Stimulated activated CD8-positive, alpha-beta memory T cell treated with anti-CD3 and anti-CD28 coated beads, Interleukin-2, amount 100 ng/mL, for 48 hours (primary cell): ENCODE measurements around the gene UTF1.
"Not testable (repeated sequence)": the region's sequence is repeated elsewhere in the genome, so short reads cannot be mapped to it uniquely, and the experiment has no call there.

Source experiments
- DNase-seq, 2 donors: peaks; one replicate each; pipeline ENCODE4 v3.0.0-alpha.2; 2020; ENCODE audit warnings: low read depth in 2 of 2

UTF1 gene

DNA sequence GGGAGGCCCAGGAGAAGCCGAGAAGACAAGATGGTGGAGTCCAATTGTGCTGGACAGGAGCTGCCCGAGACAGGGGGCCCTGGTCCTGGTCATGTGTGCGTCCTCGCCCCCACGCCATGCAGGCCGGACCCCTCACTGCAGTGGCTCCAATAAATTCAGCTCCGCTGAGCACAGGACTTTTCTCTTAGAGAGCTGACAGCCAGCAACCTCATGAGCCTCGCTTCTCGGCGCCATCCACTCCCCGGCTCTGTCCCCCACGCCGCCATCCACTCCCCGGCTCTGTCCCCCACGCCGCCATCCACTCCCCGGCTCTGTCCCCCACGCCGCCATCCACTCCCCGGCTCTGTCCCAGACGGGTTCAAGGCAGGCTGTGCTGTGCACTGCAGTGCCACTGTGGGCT, 2.8 kb upstream of the UTF1 start:
- no peak for DNase-seq

DNA sequence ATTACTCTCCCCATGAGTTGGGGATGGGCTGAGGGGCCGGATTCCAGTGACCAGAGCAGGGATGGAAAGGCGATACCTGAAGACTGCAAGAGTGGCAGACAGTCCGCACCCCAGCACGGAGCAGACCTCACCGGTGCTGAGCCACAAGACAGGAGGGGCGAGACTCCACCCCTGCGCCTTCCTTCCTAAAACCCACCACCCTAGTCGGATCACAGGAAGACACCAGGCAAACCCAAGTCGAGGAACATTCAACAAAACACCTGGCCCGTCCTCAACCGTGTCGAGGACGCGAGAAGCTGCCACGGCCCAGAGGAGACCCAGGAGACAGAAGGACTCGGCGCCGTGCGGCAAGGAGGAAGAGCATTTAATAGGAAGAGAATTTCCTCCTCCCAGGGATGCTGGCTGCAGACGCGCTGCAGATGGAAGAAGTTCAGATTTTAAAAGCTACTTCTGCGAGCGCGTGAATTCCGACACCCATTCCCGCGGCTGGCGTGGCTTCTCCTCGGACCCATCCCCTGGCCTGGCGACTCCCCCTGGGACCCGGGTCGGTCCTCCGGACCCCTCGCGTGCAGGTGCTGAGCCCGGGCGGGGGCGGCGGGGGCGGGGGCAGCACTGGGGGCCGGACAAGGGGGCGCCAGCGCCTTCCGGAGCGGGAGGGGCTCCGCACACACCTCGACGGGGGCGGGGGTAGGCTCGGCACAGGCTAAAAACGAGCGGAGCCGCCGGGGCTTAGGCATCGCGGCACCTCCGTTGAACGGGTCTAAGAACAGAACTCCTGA, 563 bp upstream of the UTF1 start:
- no peak for DNase-seq

DNA sequence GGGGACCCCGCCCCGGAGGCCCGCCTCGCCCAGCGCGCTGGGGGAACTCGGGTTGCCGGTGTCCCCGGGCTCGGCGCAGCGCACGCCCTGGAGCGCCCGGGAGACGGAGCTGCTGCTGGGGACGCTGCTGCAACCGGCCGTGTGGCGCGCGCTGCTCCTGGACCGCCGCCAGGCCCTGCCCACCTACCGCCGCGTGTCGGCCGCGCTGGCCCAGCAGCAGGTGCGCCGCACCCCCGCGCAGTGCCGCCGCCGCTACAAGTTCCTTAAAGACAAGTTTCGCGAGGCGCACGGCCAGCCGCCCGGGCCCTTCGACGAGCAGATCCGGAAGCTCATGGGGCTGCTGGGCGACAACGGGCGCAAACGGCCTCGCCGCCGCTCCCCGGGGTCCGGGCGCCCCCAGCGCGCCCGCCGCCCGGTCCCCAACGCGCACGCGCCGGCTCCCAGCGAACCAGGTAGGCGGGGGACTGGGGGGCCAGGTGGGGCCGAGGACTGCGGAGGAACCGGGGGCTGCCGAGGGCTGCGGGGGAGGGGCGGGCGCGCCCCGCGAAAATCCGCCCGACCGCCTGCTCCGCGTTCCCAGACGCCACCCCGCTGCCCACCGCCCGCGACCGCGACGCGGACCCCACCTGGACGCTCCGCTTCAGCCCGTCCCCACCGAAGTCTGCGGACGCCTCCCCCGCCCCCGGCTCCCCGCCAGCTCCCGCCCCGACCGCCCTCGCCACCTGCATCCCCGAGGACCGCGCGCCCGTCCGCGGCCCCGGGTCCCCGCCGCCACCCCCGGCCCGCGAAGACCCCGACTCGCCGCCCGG, 574 bp downstream of the UTF1 start:
- no peak for DNase-seq

DNA sequence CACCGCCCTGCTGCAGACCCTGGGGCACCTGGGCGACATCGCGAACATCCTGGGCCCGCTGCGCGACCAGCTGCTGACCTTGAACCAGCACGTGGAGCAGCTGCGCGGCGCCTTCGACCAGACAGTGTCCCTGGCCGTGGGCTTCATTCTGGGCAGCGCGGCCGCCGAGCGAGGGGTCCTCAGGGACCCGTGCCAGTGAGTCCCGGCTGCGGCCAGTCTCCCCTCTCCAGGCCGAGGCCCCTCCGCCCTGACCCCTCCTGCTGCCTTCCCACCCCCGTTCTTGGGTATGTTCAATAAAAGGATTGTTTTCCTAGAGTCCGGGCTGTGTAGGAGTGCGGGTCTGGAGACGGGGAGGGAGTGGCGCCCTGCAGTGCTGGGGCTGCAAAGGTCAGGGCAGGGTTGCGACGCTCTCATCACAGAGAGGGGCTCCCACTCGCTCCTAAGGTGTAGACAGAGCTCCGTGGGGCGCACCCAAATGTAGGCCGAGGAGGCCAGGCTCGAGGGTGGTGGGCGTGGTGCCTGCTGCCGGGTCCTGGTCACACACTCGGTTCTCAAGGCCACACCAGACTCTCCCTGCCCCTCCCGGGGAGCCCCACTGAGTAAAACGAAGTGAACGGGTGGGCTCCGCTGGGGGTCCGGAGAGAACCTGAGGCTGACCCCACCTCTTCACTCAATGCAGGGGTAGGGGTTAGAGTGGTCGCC, 1.4 kb downstream of the UTF1 start:
- no peak for DNase-seq

DNA sequence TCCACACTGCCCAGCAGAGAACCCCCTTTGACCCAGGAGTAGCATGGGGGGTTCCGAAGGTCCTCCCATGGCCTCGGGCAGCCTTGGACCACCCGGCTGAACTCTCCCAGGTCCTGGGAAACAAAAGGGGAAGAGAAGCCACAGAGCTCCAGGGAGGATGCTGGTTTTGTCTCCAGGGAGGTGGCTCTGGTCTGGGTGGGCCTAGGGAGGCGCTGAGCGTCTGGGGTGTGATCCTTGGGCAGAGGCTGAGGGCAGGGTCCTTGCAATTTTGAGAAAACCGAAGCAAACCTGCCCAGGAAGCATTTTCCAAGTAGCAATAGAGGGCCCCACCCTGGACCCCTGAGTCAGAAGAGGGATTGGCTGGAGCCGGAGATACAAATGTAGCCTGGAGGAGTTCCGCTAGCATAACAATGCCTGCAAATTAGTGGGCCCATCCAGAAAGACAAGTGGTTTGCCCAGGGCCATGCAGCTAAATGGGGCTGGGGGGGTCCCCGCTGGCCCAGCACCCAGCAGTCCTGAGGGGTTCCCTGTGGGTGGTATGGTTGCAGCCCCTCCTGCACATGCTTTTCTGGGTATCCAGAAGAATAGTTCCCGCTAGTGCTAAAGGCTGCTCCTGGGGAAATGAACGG, 2.0 kb downstream of the UTF1 start:
- DNase-seq: no peak

DNA sequence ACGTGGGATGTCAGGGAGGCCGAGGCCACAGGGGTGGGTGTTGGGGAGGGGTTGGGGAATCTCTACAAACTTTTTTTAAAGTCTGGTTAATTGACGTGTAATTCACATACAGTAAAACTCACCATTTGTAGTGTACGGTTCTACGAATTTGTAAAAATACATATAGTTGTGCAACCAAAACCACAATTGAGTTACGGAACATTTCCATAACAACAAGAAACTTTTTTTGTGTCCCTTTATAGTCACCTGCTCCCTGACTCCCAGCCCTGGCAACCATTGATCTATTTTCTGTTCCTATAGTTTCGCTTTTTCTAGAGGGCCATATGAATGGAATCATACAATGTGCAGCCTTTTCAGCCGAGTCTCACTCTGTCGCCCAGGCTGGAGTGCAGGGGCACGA, 4.8 kb downstream of the UTF1 start:
- not testable (repeated sequence) for DNase-seq

DNA sequence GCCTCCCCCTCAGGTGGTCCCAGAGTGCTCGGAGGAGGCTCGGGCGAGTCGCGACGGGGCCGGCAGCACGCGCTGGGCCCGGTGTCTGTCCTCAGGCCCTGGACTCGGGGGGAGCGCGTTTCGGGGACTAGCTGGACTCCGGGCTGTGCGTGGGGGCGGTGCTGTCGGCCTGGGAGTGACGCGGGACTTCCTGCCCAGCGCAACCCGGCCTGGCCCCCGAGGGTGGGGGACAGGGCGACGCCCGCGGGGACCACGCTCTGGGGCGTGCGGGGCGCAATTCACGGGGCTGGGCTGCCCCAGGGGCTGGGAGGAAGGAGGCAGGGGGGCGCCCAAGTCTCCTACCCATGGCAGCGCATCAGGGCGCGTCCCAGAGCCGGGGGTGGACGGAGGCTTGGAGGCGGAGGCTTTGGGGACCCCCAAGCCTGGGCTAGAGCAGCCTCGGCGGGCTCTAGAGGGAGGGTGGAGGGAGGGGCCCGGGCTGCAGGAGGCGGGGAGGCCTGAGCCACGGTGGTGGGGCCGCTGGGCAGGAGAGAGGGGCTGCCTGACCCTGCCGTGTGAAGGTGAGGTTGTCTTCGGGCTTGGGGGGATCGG, 5.3 kb downstream of the UTF1 start:
- no peak for DNase-seq

DNA sequence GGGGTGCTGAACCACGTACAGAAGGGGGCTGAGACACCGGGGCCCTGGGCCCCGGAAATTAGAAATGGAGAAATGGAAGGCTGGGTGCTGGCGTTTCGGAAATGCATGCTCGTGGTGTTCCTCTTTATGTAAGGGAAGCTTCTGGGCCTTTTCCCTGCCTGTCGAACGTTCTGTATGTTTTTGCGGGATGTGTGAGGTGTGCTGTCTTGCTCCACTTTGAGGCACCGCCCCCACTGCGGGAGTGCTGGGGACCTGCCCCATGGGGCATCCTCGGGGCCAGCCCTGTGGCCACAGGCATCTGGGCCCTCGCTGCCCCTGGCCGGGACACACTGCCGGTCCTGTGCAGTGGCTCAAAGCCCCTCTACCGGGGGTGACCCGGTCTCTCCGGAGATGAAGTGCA, 5.9 kb downstream of the UTF1 start:
- DNase-seq: no peak

DNA sequence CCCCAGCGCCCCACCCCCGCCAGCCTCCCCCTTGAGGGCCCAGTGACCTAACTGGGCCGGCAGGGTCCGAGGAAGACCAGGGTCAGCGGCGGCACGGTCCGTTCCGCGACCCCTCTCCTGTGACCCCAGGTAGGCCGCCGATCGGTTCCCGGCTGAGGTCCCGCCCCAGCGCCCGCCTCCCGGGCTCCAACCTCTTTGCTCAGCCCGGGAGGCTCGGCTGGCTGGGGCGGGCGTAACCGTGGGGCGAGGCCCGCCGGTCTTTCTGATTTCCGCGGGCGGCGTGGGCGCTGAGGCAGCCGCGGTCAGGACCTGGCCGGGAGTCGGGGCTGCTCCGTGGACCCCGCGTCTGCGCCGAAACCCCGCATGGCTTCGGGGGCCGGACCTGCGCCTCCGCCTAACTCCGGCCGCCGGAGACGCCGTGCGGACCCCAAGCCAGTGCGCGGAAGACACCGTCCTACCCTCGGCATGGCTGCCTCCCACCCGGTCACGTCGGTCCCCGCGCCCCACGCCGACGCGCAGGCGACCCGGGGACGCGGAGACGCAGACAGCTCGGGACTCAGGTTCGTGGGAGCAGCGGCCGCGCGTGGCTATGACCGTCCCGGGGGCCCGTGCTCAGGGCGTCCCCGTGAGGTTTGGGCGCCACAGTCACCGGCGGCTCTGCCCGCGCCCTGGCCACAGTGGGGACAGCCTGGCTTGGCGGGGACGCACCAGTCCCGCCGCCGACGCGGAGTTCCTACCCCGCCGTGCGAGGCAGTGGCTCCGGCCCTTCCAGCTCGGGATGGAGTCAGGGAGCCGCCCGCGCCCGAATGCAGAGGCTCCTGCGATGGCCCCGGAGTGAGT, 6.6 kb downstream of the UTF1 start:
- DNase-seq: no peak

DNA sequence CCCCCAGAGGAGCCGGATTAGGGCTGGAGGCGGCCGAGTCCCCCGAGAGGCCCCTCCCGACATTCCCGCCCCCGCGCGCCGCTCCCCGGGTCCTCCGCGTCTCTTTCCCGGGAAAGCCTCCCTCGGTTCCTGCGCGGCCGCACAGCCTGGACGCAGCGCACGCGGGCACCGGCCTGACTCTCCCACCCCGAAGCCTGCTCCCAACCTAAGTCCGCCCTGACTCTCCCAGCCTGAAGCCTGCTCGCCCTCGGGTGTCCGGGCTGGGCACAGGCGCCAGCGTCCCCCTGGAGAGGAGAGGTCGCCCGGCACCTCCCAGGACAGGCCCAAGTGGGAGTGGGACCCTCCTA, 7.2 kb downstream of the UTF1 start:
- DNase-seq: no peak

DNA sequence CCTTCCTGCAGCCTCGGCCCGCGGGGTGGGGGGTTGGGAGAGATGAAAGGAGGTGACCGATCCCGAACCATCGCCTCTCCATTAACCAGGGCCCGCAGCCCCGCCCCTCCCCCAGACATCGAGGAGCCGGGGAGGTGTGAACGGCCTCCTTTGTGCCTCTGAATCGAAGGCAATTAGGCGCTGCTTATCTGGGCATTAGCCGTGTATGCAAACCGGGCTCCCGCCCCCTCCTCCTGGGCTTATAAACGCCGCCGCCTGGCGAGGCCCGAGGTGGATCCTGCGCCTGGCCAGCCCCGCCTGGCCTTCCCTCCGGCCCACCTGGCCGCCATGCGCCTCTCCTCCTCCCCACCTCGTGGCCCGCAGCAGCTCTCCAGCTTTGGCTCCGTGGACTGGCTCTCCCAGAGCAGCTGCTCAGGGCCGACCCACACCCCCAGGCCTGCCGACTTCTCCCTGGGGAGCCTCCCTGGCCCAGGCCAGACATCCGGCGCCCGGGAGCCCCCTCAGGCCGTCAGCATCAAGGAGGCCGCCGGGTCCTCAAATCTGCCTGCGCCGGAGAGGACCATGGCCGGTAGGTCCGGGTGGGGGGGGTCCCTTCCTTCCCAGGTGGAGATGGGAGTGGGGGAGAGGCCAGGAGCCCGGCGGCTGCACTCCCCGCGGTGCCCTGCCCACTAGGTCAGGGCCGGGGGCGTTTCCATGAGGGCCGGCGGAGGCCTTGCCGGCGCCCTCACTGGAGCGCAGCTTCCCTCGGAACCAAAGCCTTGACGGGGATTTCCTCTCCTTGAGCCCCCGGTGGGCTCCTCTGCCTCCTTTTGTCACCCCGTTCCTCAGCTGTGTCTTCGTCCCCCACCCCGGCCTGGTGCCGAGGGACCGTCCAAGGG, 7.8 kb downstream of the UTF1 start, which contains the start of gene VENTX:
Gene VENTX (plus strand): TSS at position 268 of the 878 bp plus-strand sequence. CDS start 60 bp downstream, at position 328.
- DNase-seq: no peak

DNA sequence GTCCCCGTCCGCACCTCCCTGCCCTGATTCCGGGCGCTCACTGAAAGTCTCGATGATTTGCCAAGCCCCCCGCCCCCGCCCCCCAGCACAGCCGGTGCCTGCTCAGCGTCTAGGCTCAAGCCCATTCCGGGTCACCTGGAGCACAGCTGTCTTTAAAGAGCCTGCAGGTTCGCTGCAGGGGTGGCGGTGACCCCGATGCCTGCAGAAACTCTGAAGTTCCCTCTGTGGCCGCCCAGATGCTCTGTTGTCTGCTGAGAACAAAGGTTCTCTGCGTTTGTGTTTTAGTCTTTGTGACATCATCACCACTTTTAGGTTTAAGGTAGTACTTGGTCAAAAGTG, 8.4 kb downstream of the UTF1 start:
- no peak for DNase-seq

DNA sequence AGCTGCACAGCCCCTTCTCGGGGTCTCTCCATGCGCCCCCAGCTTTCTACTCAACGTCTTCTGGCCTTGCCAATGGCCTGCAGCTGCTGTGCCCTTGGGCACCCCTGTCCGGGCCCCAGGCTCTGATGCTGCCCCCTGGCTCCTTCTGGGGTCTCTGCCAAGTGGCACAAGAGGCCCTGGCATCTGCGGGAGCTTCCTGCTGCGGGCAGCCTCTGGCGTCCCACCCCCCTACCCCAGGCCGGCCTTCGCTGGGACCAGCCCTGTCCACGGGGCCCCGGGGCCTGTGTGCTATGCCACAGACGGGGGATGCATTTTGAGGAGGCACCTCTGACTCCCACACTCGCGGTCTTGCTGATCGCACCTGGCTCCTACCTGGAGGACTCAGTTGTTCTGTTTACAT, 10.0 kb downstream of the UTF1 start:
- no peak for DNase-seq

DNA sequence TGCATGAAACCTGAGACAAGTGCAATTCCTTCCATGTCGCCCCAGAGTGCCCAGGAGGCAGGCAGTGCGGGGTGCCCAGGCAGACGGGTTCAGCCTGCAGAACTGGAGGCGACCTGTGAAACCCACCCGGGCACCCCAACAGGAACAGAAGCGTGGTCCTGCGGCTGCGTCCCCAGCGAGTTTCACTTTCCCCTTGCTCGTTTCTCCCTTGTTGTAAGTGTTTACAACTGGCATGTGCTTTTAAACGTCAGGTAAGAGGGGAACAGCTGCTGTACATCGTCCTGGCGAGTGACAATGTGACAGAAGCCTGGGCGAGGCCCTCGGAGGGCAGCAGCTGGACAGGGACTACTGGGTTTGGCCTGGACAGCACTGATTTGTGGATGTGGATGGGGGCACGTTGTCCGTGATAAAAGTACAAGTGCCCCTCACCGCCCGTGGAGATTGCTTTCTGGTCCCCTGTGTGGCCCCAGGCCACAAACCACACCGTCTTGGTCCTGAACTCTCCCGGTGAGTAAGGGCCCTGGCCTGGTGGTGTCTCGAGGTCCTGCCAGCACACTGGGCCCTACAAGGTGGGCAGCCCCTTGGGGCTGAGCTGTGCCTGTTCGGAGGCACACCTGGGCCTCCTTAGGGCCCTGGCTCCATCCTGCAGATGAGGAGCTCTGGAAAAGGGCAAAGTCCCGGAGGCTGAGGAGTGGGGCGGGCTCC, 11.6 kb downstream of the UTF1 start:
- no peak for DNase-seq

DNA sequence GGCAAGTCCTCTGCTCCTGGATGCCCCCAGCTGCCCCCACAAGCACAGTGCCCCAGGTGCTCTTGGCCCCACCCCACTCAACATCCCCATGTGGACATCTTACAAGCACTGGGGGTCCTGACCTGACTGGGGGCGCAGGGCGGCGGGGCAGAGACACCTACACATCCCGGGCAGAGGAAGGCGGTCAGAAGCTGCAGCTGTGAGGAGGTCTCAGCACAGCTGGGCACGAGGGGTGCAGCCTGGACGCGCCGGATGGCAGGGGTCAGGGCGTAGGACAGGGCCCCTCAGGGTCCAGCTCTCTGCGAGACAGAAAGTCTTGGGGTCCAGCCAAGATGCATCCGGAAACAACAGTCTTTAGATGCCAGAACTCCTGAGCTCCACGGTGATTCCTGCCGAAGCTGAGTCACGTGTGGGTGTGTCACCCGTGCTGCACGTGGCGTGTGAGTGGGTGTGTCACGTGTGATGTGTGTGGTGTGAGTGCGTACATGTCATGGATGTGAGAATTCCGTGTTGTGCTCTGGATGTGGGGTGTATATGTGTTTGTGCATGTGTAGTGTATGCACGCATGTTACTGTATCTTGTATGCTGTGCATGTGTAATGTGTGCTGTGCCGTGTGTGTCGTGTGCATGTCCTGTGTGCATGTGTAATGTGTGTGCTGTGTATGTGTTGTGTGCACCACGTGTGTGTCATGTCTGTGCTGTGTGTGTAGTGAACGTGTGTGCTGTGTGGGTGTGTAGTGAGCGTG, 12.8 kb downstream of the UTF1 start:
- DNase-seq: no peak

DNA sequence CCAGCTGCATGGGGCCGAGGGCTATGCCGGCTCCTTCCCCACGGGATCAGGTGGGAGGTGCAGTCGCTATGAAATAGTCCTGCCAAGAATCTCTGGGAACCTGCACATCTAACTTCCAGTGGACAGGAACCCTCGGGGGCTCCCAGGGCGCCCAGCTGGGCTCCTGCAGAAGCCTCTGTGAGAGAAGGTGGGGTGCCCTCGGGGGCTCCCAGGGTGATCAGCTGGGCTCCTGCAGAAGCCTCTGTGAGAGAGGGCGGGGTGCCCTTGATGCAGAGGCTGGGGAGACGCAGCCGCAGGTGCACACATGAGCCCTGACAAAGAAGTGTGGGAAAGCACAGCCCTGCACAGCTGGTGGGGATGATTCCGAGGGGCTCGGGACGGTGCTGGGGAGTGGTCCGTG, 13.6 kb downstream of the UTF1 start:
- DNase-seq: no peak

DNA sequence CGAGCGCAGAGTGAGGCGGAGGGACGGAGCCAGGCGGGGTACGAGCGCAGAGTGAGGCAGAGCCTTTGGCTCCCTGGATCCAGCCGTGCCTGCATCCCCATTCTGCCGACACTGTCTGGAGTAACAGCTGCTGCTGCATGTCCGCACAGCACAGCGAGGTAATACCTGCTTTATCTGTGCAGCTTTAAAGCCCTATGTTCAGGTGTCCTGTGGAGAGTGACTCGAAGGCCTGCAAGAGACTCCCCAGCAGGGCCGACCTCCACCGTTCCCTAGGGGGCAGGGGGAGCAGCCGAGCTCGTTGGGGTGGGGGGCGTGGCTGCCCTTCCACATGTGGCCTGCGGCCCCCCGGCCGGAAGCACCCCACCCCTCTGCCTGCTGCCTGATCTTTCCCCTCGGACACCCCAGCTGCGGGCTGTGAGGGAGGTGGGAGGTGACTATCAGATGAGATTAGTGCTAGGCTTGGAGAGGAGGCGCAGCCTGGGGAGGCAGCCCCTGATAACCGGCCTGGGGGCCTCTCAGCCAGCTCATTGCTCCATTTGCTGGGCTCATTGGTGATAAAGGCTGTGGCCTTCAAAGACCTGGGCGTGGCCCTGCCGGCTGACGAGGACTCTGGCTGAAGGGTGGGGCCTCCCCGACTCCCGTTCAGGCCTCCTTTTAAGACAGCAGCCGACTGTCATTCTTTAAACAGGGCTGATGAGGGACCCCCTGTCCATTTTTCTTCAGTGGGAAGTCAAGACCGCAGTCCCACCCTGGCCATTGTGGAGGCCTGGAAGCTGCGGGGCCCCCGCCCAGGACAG, 15.6 kb downstream of the UTF1 start:
- no peak for DNase-seq

DNA sequence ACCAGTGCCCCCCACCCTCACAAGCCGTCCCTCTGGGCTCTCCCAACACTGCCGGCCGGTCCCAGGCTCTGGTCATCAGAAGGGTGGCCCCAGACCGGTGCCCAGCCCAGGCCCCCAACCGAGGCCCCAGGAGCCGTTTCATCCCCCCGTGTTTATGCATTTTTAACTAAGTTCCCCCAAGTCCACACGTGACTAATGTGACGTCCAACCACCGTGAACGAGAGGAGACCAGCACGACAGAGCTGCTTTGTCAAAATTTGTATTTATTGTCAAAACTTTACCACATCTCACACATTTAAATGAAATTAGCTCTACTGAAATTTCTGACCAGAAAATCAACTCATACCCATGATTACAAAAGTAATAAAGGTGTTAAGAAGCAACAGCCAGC, 16.2 kb downstream of the UTF1 start:
- DNase-seq: no peak
